Left ventricle myocardium inferior (tissue), 1 donor: ENCODE data around the gene STK32A. TPM values are rescaled to one million over a fixed set of nuclear protein-coding genes. Genes with fewer than 3 reads are reported as not detected.

Experiments used
- DNase-seq: peaks from one replicate; pipeline ENCODE4 v3.0.0-alpha.2; 2020
- H3K27ac ChIP-seq: fragments of 200-600 bp; replicated peaks from 2 replicates; pipeline ENCODE4 v1.8.0; 2021
- H3K27me3 ChIP-seq: fragments of 200-600 bp; 2 replicates; pipeline ENCODE4 v1.8.0; 2021; ENCODE audit warnings: low read depth
- H3K36me3 ChIP-seq: fragments of 200-600 bp; 2 replicates; pipeline ENCODE4 v1.8.0; 2021
- H3K4me1 ChIP-seq: fragments of 200-600 bp; 2 replicates; pipeline ENCODE4 v1.8.0; 2021
- H3K4me3 ChIP-seq: fragments of 200-600 bp; 2 replicates; pipeline ENCODE4 v1.8.0; 2021; ENCODE audit warnings: mild to moderate bottlenecking, moderate library complexity
- H3K9me3 ChIP-seq: fragments of 200-600 bp; replicated peaks from 2 replicates; pipeline ENCODE4 v1.8.0; 2021
- intact Hi-C: fragments of 100-400 bp; cut with micrococcal nuclease; formaldehyde crosslinking; loops from one replicate; pipeline ENCODE4 v1.11.0; 2022
- total RNA-seq: library from RNA; stranded (reverse); fragmentation: NEBNext Ultra II Directional; extraction: Animal tissue kit (Norgen Biotek cat#: 25700); gene quantifications from one replicate; pipeline ENCODE4 v1.2.1, GENCODE V29; 2021
- TF ChIP-seq, protein P1 (sequence below): fragments of 200-600 bp; IDR thresholded peaks from 2 replicates; pipeline ENCODE4 v1.8.0; 2021; ENCODE audit warnings: antibody characterized with exemption, mild to moderate bottlenecking, borderline replicate concordance
- donor health status: DM: no; HTN: yes; CAD: no; lungs with severe emphysema.

The STK32A gene
- total RNA-seq, 1 donor from 2014 or later: 0.80 TPM

- no peaks in the 10 kb centered on the region for H3K4me1 ChIP-seq
Measured at GRCh38 chr5:147259837-147260236, 25.0 kb downstream of the STK32A start.

GRCh38 chr5:147267082-147267832 lies 32.4 kb downstream of the STK32A start:
- TF ChIP-seq, protein P1, sequence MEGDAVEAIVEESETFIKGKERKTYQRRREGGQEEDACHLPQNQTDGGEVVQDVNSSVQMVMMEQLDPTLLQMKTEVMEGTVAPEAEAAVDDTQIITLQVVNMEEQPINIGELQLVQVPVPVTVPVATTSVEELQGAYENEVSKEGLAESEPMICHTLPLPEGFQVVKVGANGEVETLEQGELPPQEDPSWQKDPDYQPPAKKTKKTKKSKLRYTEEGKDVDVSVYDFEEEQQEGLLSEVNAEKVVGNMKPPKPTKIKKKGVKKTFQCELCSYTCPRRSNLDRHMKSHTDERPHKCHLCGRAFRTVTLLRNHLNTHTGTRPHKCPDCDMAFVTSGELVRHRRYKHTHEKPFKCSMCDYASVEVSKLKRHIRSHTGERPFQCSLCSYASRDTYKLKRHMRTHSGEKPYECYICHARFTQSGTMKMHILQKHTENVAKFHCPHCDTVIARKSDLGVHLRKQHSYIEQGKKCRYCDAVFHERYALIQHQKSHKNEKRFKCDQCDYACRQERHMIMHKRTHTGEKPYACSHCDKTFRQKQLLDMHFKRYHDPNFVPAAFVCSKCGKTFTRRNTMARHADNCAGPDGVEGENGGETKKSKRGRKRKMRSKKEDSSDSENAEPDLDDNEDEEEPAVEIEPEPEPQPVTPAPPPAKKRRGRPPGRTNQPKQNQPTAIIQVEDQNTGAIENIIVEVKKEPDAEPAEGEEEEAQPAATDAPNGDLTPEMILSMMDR: no peak
- intact Hi-C loops: no loop called here
- DNase-seq: no peak

More at GRCh38 chr5:147259837-147260236, 25.0 kb downstream of the STK32A start:
- H3K27me3 ChIP-seq: peaks cover 45% of the 10 kb centered on the region
- H3K9me3 ChIP-seq: peaks cover 14% of the 10 kb centered on the region
- no peaks in the 10 kb centered on the region for H3K36me3 ChIP-seq
- no peak overlapping the region for H3K27ac ChIP-seq
- TF ChIP-seq, protein P1: no peak
- no peak for DNase-seq
- no peak overlapping the region for H3K4me3 ChIP-seq
- intact Hi-C loops: no loop called here

GRCh38 chr5:147276497-147276896 lies 41.7 kb downstream of the STK32A start:
- intact Hi-C loops: no loop called here
- Histone ChIP-seq H3K4me1 (no peaks in the 10 kb centered on the region), H3K27me3 (peaks cover 12% of the 10 kb centered on the region), H3K9me3 (no peaks in the 10 kb centered on the region), H3K27ac (no peak overlapping the region), H3K4me3 (no peak overlapping the region), H3K36me3 (no peaks in the 10 kb centered on the region)
- DNase-seq: no peak
- TF ChIP-seq, protein P1: no peak

More at GRCh38 chr5:147267082-147267832, 32.4 kb downstream of the STK32A start:
- Histone ChIP-seq H3K27ac (no peak overlapping the region), H3K4me3 (no peak overlapping the region), H3K36me3 (no peaks in the 10 kb centered on the region), H3K27me3 (peaks cover 25% of the 10 kb centered on the region), H3K4me1 (no peaks in the 10 kb centered on the region), H3K9me3 (peaks cover 14% of the 10 kb centered on the region)

- intact Hi-C loops: no loop called here
- Histone ChIP-seq H3K4me3 (no peak overlapping the region), H3K4me1 (peaks cover 7% of the 10 kb centered on the region), H3K27me3 (no peaks in the 10 kb centered on the region), H3K36me3 (no peaks in the 10 kb centered on the region), H3K9me3 (peaks cover 21% of the 10 kb centered on the region), H3K27ac (no peak overlapping the region)
- TF ChIP-seq, protein P1: no peak
- no peak for DNase-seq
Measured at GRCh38 chr5:147286296-147286695, 51.5 kb downstream of the STK32A start.

GRCh38 chr5:147287110-147287509 lies 52.3 kb downstream of the STK32A start:
- Histone ChIP-seq H3K36me3 (no peaks in the 10 kb centered on the region), H3K4me1 (peaks cover 7% of the 10 kb centered on the region), H3K9me3 (peaks cover 21% of the 10 kb centered on the region), H3K4me3 (no peak overlapping the region), H3K27me3 (no peaks in the 10 kb centered on the region), H3K27ac (no peak overlapping the region)
- TF ChIP-seq, protein P1: no peak
- DNase-seq: no peak
- intact Hi-C loops: no loop called here
